ENCODE data around the gene M1AP.

The M1AP gene

DNA sequence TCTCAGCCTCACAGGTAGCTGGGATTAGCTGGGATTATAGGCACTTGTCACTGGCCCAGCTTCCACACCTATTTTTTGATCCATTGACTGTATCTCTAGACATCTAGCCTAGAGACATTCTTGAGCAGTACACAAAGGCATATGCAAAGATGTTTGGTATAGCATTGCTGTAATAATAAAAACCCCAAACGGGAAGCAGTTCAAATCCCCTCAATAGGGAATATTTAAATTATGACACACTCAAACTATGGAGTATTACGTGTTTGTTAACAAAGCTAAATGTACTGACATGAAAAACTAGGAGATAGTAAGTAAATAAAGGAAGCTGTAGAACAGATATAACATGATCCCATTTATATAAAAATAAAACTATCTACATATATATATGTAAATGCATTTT is 65.9 kb downstream of the M1AP start:
- TF ChIP-seq, protein P1, sequence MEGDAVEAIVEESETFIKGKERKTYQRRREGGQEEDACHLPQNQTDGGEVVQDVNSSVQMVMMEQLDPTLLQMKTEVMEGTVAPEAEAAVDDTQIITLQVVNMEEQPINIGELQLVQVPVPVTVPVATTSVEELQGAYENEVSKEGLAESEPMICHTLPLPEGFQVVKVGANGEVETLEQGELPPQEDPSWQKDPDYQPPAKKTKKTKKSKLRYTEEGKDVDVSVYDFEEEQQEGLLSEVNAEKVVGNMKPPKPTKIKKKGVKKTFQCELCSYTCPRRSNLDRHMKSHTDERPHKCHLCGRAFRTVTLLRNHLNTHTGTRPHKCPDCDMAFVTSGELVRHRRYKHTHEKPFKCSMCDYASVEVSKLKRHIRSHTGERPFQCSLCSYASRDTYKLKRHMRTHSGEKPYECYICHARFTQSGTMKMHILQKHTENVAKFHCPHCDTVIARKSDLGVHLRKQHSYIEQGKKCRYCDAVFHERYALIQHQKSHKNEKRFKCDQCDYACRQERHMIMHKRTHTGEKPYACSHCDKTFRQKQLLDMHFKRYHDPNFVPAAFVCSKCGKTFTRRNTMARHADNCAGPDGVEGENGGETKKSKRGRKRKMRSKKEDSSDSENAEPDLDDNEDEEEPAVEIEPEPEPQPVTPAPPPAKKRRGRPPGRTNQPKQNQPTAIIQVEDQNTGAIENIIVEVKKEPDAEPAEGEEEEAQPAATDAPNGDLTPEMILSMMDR (conservative IDR thresholded peaks at IDR 0.05), result no peak
- no peak overlapping the region for H3K27ac ChIP-seq

DNA sequence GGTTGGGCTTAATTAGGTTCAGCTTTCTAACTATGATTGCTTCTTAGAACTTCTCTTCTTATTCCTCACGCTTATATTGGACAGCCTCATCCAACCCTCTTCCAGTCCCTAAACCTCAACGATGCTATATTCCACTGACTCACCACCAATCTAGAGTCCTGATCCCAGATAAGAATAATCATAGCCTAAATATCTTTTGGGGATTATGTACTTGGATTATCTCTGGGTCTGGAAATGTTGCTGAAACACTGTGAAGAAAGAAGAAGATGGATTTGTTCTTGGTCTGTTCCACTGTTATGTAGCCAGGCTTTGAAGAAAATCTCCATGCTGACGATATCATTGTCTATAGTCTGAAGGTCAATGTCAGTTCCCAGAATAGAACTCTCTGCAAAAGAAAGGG is 66.7 kb downstream of the M1AP start:
- H3K27ac ChIP-seq, result no peak overlapping the region
- TF ChIP-seq, protein P1 (conservative IDR thresholded peaks at IDR 0.05), result no peak

DNA sequence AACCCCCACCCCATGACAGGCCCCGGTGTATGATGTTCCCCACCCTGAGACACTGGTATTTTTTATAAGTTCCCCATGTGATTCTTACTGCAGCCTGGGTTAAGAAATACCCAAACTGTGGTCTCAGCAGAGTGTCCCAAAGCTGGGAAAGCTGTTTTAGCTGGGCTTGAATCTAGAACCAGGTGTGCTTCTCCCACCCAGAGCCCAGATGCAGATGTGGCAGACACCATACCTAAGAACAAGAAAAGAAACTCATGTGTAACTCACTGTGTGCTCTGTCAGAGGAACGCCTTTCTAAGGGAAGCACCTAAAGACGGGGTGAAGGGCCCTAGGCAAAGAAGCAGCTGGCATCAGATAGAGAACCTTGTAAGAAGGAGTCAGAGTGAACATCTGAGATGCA is 69.7 kb downstream of the M1AP start:
- TF ChIP-seq, protein P1 (conservative IDR thresholded peaks at IDR 0.05), result no peak
- H3K27ac ChIP-seq, result no peak overlapping the region

DNA sequence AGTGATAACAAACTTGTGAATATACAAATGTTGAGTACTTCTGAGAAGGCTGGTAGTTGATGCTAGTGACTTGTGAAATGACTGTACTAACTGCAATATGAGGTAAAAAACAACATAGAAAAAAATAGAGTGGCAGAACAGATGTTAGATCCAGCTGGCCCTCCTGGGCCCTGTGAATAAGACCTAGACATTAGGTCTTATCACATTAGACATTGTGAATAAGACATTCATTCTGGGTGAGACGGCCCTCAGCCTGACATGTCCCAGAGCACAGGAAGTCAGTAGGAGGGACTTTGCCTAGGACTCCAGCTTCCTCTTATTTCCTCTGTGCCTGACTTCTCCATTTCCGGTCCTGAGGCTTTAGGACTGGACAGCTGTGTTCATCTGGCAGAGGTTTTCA is 70.7 kb downstream of the M1AP start:
- no peak overlapping the region for H3K27ac ChIP-seq
- TF ChIP-seq, protein P1 (conservative IDR thresholded peaks at IDR 0.05), result no peak

DNA sequence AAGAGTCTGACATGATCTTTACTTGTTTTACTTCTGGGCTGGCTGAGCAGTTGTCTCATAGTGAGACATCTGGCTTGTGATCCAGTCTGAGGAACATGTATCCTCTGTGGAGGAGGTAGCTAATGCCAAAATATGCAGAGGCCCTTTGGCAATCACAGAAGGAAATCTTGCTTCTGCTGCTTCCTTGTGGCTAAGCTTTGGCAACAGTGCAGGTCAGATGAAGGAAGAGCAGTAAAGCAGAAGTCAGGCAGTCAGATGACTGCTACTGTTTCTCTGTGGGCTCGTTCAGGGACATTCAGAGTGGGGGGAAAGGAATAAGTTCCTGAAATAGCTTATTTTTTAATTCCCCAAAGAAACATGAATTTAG is 71.3 kb downstream of the M1AP start:
- TF ChIP-seq, protein P1 (conservative IDR thresholded peaks at IDR 0.05), result no peak
- H3K27ac ChIP-seq, result no peak overlapping the region

DNA sequence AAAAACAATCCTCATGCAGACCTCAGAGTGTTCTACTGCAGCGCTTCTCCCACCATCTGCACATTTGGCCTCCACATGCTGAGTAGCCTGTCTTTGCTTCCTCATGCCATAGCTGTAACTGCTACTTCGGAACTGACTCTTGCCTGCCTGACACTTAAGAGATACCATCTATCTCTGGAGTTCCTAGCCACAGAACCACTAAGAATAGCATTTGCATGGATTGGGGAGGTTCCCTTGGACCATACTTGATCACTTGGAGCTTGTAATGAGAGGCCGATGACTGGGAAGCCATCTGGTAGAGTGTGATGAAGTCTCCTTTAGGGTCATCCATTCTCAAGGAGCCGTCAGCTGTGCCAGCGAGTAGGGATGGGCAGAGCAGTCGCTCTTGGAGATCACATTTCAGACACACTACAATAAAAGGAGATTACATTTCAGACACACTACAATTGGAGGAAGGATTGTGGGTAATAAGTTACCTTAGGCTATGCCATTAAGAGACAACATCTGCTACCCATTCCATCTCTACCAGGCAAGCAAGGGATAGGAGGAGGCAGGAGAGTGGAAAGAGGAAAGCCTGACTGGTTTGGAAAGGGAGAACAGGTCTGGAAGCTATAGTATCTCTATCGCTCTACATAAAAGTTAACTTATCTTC is 71.8 kb downstream of the M1AP start:
- no peak overlapping the region for H3K27ac ChIP-seq
- TF ChIP-seq, protein P1 (conservative IDR thresholded peaks at IDR 0.05), result no peak

DNA sequence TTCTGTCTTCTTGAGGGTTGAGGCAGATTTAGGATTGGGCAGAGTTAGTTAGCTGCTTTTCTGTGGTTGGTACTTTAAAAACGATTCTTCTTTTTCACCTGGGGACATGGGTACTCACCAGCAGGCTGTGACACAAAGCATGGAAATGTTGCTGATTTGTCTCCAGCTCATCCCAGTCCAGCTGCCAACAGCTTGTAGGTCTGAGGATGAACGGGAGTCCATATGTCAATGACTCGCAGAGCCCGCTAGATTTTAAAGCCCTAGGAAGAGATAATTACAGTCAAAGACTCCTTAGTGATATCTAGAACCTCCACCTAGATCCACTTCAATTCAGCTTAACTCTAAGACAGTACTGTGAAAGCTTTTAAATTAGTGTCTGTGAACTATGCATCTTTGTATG is 72.8 kb downstream of the M1AP start:
- TF ChIP-seq, protein P1 (conservative IDR thresholded peaks at IDR 0.05), result no peak
- no peak overlapping the region for H3K27ac ChIP-seq
